SK-N-SH (cell line): ENCODE results near the gene RGS6. TPM values are rescaled to one million over a fixed set of nuclear protein-coding genes. Genes with fewer than 3 reads are reported as not detected.

ENCODE experiments used
- CTCF ChIA-PET: fragments of 300-600, 350-600 bp; formaldehyde crosslinking; extraction: SDS; loops from one replicate; lab custom pipeline; 2021; lab: Yijun Ruan, JAX
- POLR2A ChIA-PET: fragments of 350-600 bp; sonication (Branson Sonifier 250); formaldehyde crosslinking; extraction: SDS; loops from one replicate; lab custom pipeline; 2020; ENCODE audit warnings: antibody characterized with exemption, inconsistent platforms; lab: Yijun Ruan, JAX
- DNase-seq: peaks from one replicate; pipeline ENCODE4 v3.0.0; 2012
- H2AFZ ChIP-seq: fragments of 200-600 bp; sonication (generic); 2 replicates; pipeline ENCODE4 v1.8.1; 2016; ENCODE audit warnings: antibody characterized with exemption, mild to moderate bottlenecking, low read depth
- H3F3A ChIP-seq: fragments of 200-600 bp; sonication (generic); replicated peaks from 2 replicates; pipeline ENCODE3; 2016; ENCODE audit warnings: antibody characterized with exemption, mild to moderate bottlenecking; ENCODE audit not compliant: insufficient read depth
- H3K27ac ChIP-seq, 2 experiments: fragments of 200-500 bp in 1 of 2; fragments of 200-600 bp in 1 of 2; sonication (Bioruptor generic) in 1 of 2; sonication (generic), shearing (Covaris generic) in 1 of 2; 2 replicates each; pipeline versions ENCODE4 v1.5.1 to v1.6.1; 2014 to 2016; ENCODE audit warnings: low read depth in 2 of 2, inconsistent platforms in 1 of 2, low read length in 1 of 2, mild to moderate bottlenecking in 1 of 2, mixed read lengths in 1 of 2
- H3K27me3 ChIP-seq: fragments of 200-600 bp; sonication (generic), shearing (Covaris generic); 2 replicates; pipeline ENCODE4 v1.6.1; 2016; ENCODE audit warnings: mixed run types; ENCODE audit not compliant: insufficient read depth
- H3K36me3 ChIP-seq, 2 experiments: fragments of 200-500 bp in 1 of 2; fragments of 200-600 bp in 1 of 2; sonication (Bioruptor generic) in 1 of 2; sonication (generic) in 1 of 2; replicated peaks in 1 of 2; 2 replicates each; pipeline versions ENCODE3 to v1.5.1; 2014 to 2016; ENCODE audit warnings: low read length in 1 of 2, mild to moderate bottlenecking in 1 of 2; ENCODE audit not compliant: insufficient read depth in 2 of 2, control insufficient read depth in 1 of 2
- H3K4me1 ChIP-seq, 2 experiments: fragments of 200-500 bp in 1 of 2; fragments of 200-600 bp in 1 of 2; sonication (Bioruptor generic) in 1 of 2; sonication (generic), shearing (Covaris generic) in 1 of 2; 2 replicates each; pipeline versions ENCODE4 v1.5.1 to v1.6.1; 2014 to 2016; ENCODE audit warnings: low read depth in 1 of 2, low read length in 1 of 2, mixed run types in 1 of 2; ENCODE audit not compliant: insufficient read depth in 2 of 2, control insufficient read depth in 1 of 2
- H3K4me2 ChIP-seq: fragments of 200-600 bp; sonication (generic), shearing (Covaris generic); 2 replicates; pipeline ENCODE4 v1.6.1; 2017; ENCODE audit warnings: mixed run types
- H3K4me3 ChIP-seq, 2 experiments: fragments of 200-500 bp in 1 of 2; fragments of 200-600 bp in 1 of 2; sonication (Bioruptor generic) in 1 of 2; sonication (generic), shearing (Covaris generic) in 1 of 2; 2 replicates each; pipeline versions ENCODE4 v1.5.1 to v1.8.1; 2014 to 2016; ENCODE audit warnings: low read depth in 2 of 2, inconsistent platforms in 1 of 2, low read length in 1 of 2, mild to moderate bottlenecking in 1 of 2, mixed read lengths in 1 of 2, moderate library complexity in 1 of 2
- H3K79me2 ChIP-seq: fragments of 200-600 bp; sonication (generic); 2 replicates; pipeline ENCODE4 v1.8.1; 2017; ENCODE audit warnings: mild to moderate bottlenecking; ENCODE audit not compliant: insufficient read depth
- H3K9ac ChIP-seq: fragments of 200-600 bp; sonication (generic); 2 replicates; pipeline ENCODE4 v1.6.1; 2017; ENCODE audit warnings: mixed run types
- H3K9me2 ChIP-seq: fragments of 200-600 bp; sonication (generic); 2 replicates; pipeline ENCODE4 v1.6.1; 2017; ENCODE audit warnings: mixed run types
- H3K9me3 ChIP-seq: fragments of 200-600 bp; sonication (generic); 2 replicates; pipeline ENCODE4 v1.6.1; 2017; ENCODE audit warnings: mixed run types, mild to moderate bottlenecking, moderate library complexity
- H4K20me1 ChIP-seq: fragments of 200-600 bp; sonication (generic); 2 replicates; pipeline ENCODE4 v1.6.1; 2017; ENCODE audit warnings: mild to moderate bottlenecking, mixed run types; ENCODE audit not compliant: insufficient read depth
- EP300 ChIP-seq, 2 experiments: IDR thresholded peaks; 2 replicates each; pipeline versions ENCODE4 v1.4.0 to v1.6.1; 2012; ENCODE audit warnings: borderline replicate concordance in 1 of 2, low read depth in 1 of 2, low read length in 1 of 2
- FOXM1 ChIP-seq: IDR thresholded peaks from 2 replicates; pipeline ENCODE4 v1.4.0; 2012; ENCODE audit warnings: low read depth, mild to moderate bottlenecking
- GABPA ChIP-seq: IDR thresholded peaks from 2 replicates; pipeline ENCODE4 v1.4.0; 2012; ENCODE audit warnings: low read depth, mild to moderate bottlenecking
- GATA2 ChIP-seq: sonication (generic); formaldehyde crosslinking; IDR thresholded peaks from 2 replicates; pipeline ENCODE4 v1.5.0; 2020; ENCODE audit warnings: mild to moderate bottlenecking, missing genetic modification reagents
- MEF2A ChIP-seq: IDR thresholded peaks from 2 replicates; pipeline ENCODE4 v1.4.0; 2012; ENCODE audit warnings: low read depth, borderline replicate concordance
- MXI1 ChIP-seq: IDR thresholded peaks from 2 replicates; pipeline ENCODE4 v1.6.1; 2012; ENCODE audit warnings: mild to moderate bottlenecking, low read depth, low read length, improper control_type of control experiment
- NRF1 ChIP-seq: IDR thresholded peaks from 2 replicates; pipeline ENCODE4 v1.6.1; 2012; ENCODE audit warnings: low read depth, mild to moderate bottlenecking, low read length
- POLR2AphosphoS5 ChIP-seq: IDR thresholded peaks from 2 replicates; pipeline ENCODE4 v1.6.1; 2012; ENCODE audit warnings: low read depth, low read length
- RFX5 ChIP-seq: IDR thresholded peaks from 2 replicates; pipeline ENCODE4 v1.6.1; 2012; ENCODE audit warnings: mild to moderate bottlenecking, improper control_type of control experiment, low read length
- RXRA ChIP-seq: IDR thresholded peaks from 2 replicates; pipeline ENCODE4 v1.4.0; 2012; ENCODE audit warnings: low read depth, mild to moderate bottlenecking, borderline replicate concordance
- TCF12 ChIP-seq: IDR thresholded peaks from 2 replicates; pipeline ENCODE4 v1.4.0; 2012
- WGBS: methylation state at CpG from one replicate; pipeline ENCODE4 v1.1.6; 2017; ENCODE audit warnings: low lambda C conversion rate; 5-methylcytosine and 5-hydroxymethylcytosine counted together
- polyA plus RNA-seq, 3 experiments: library from polyadenylated mRNA; depleted of rRNA; stranded (reverse); fragments of >200 nt; gene quantifications; 2 replicates each; pipeline ENCODE4 v1.2.3, GENCODE V29; 2012
- TF ChIP-seq, protein P1 (sequence below): IDR thresholded peaks from 2 replicates; pipeline ENCODE4 v1.4.0; 2012; ENCODE audit warnings: low read depth
- TF ChIP-seq, protein P2 (sequence below): IDR thresholded peaks from 2 replicates; pipeline ENCODE4; 2012
- TF ChIP-seq, protein P3 (sequence below): IDR thresholded peaks from 2 replicates; pipeline ENCODE4 v1.4.0; 2012; ENCODE audit warnings: low read depth, borderline replicate concordance
- TF ChIP-seq, protein P4 (sequence below): fragments of 150-350 bp; IDR thresholded peaks from 2 replicates; pipeline ENCODE4 v1.6.1; 2016; ENCODE audit warnings: mild to moderate bottlenecking, low read depth, low read length
- TF ChIP-seq, protein P5 (sequence below): fragments of 200-600 bp; sonication (generic); IDR thresholded peaks from 2 replicates; pipeline ENCODE4 v1.6.1; 2017; ENCODE audit warnings: antibody characterized with exemption, mild to moderate bottlenecking, moderate library complexity

The RGS6 gene
- polyA plus RNA-seq, 1 of the 3 experiments (the other 2 are of a cell fraction) = not detected

DNA sequence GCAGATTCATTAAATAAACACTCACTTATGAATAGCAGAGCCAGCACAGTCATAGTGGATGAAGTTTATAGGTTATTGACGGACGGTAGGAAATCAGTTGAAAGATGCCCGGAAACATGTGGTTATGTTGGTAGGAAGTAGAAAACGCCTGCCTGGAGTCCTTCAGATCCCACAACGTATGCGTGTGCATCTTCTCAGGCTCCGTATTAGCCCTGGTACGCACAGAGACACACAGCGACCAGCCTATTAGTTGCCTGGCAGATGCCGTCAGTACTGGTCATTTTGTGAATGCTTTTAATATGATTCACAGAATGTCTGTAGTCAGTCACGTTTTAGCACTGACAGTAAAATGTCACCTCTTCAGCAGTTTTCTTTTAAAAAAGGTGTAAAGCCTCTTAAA is 196.4 kb downstream of the RGS6 start (continued):
- TF ChIP-seq, protein P1, sequence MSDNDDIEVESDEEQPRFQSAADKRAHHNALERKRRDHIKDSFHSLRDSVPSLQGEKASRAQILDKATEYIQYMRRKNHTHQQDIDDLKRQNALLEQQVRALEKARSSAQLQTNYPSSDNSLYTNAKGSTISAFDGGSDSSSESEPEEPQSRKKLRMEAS = no peak
- TF ChIP-seq RXRA (no peak), RFX5 (no peak), POLR2AphosphoS5 (no peak)

DNA sequence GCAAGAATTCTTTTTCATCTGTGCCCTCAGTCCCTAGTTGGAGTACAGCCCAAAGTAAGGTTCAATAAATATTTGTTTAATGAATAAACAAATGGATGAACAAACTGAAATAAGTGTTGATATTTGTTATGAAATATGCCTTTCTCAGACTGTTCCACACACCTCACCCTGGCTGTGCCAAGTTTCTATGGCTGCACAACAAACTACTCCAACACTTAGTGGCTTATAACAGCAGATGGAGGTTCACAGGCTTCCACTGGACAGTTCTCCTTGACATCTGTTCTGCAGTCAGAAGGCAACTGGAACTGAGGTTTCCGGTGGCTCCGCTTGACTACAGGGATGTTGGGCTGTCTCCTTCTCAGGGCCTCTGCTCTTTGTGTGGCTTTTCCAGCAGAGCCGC is 197.1 kb downstream of the RGS6 start:
- no peaks in the 10 kb centered on the region for H3K79me2 ChIP-seq
- no peak for DNase-seq
- H2AFZ ChIP-seq = no peak overlapping the region
- ChIA-PET POLR2A (no interaction called here), CTCF (no interaction called here)
- no peaks in the 10 kb centered on the region for H3K27me3 ChIP-seq
- H3K4me2 ChIP-seq = no peak overlapping the region
- TF ChIP-seq, protein P2, sequence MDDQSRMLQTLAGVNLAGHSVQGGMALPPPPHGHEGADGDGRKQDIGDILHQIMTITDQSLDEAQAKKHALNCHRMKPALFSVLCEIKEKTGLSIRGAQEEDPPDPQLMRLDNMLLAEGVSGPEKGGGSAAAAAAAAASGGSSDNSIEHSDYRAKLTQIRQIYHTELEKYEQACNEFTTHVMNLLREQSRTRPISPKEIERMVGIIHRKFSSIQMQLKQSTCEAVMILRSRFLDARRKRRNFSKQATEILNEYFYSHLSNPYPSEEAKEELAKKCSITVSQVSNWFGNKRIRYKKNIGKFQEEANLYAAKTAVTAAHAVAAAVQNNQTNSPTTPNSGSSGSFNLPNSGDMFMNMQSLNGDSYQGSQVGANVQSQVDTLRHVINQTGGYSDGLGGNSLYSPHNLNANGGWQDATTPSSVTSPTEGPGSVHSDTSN = no peak
- TF ChIP-seq, protein P3, sequence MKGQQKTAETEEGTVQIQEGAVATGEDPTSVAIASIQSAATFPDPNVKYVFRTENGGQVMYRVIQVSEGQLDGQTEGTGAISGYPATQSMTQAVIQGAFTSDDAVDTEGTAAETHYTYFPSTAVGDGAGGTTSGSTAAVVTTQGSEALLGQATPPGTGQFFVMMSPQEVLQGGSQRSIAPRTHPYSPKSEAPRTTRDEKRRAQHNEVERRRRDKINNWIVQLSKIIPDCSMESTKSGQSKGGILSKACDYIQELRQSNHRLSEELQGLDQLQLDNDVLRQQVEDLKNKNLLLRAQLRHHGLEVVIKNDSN = no peak
- TF ChIP-seq NRF1 = no peak
- no peak for TF ChIP-seq TCF12
- TF ChIP-seq, protein P4, sequence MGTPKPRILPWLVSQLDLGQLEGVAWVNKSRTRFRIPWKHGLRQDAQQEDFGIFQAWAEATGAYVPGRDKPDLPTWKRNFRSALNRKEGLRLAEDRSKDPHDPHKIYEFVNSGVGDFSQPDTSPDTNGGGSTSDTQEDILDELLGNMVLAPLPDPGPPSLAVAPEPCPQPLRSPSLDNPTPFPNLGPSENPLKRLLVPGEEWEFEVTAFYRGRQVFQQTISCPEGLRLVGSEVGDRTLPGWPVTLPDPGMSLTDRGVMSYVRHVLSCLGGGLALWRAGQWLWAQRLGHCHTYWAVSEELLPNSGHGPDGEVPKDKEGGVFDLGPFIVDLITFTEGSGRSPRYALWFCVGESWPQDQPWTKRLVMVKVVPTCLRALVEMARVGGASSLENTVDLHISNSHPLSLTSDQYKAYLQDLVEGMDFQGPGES = no peak
- TF ChIP-seq MEF2A = no peak
- no peak for TF ChIP-seq FOXM1
- TF ChIP-seq MXI1 = no peak
- TF ChIP-seq, protein P5, sequence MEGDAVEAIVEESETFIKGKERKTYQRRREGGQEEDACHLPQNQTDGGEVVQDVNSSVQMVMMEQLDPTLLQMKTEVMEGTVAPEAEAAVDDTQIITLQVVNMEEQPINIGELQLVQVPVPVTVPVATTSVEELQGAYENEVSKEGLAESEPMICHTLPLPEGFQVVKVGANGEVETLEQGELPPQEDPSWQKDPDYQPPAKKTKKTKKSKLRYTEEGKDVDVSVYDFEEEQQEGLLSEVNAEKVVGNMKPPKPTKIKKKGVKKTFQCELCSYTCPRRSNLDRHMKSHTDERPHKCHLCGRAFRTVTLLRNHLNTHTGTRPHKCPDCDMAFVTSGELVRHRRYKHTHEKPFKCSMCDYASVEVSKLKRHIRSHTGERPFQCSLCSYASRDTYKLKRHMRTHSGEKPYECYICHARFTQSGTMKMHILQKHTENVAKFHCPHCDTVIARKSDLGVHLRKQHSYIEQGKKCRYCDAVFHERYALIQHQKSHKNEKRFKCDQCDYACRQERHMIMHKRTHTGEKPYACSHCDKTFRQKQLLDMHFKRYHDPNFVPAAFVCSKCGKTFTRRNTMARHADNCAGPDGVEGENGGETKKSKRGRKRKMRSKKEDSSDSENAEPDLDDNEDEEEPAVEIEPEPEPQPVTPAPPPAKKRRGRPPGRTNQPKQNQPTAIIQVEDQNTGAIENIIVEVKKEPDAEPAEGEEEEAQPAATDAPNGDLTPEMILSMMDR = no peak
- no peak for TF ChIP-seq EP300 (IDR thresholded peaks at IDR 0.05; ENCODE audit: borderline replicate concordance in 1 of 2, low read depth in 1 of 2, low read length in 1 of 2)
- TF ChIP-seq GABPA = no peak
- TF ChIP-seq GATA2 (CRISPR knock-in tag) = no peak
- no peaks in the 10 kb centered on the region for H4K20me1 ChIP-seq
- WGBS = 8% methylated on average over 3 of the region's 3 CpGs
- no peaks in the 10 kb centered on the region for H3K36me3 ChIP-seq
- no peaks in the 10 kb centered on the region for H3K9me2 ChIP-seq
- no peaks in the 10 kb centered on the region for H3K4me1 ChIP-seq
- H3F3A ChIP-seq = no peaks in the 10 kb centered on the region
- H3K4me3 ChIP-seq = no peak overlapping the region
- H3K9ac ChIP-seq = no peak overlapping the region
- H3K27ac ChIP-seq = no peak overlapping the region
- H3K9me3 ChIP-seq = no peaks in the 10 kb centered on the region
